ENCODE results near the gene RENBP.

Gene RENBP

DNA sequence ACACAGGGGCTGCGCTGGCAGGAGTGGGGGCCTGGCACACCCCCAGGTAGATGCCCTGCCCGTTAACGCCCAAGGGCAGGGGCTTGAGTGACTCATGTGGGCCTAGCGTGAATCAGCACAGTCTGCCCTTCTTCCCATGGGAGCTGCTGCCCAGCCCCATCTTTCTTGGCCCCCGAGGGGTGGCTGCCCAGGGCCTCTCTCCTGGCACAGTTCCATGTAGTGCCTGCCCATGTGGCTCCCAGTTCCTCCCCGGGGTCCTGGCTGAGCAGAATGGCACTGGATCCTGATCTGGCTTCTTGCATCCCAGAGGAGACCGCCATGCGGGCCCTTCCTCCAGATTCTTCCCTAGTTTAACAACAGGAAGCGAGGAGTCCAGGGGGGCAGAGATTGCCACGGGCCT, 42.1 kb downstream of the RENBP start:
- H3K4me3 ChIP-seq (ENCODE audit: low read depth, low read length): no peak overlapping the region
- TF ChIP-seq, protein P1, sequence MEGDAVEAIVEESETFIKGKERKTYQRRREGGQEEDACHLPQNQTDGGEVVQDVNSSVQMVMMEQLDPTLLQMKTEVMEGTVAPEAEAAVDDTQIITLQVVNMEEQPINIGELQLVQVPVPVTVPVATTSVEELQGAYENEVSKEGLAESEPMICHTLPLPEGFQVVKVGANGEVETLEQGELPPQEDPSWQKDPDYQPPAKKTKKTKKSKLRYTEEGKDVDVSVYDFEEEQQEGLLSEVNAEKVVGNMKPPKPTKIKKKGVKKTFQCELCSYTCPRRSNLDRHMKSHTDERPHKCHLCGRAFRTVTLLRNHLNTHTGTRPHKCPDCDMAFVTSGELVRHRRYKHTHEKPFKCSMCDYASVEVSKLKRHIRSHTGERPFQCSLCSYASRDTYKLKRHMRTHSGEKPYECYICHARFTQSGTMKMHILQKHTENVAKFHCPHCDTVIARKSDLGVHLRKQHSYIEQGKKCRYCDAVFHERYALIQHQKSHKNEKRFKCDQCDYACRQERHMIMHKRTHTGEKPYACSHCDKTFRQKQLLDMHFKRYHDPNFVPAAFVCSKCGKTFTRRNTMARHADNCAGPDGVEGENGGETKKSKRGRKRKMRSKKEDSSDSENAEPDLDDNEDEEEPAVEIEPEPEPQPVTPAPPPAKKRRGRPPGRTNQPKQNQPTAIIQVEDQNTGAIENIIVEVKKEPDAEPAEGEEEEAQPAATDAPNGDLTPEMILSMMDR (IDR thresholded peaks at IDR 0.05; ENCODE audit: borderline replicate concordance, insufficient read depth, low read depth, low read length): no peak

GRCh38 chrX:153901753-153902140, 42.7 kb downstream of the RENBP start:
- no peak overlapping the region for H3K4me3 ChIP-seq (ENCODE audit: low read depth, low read length)

GRCh38 chrX:153900831-153901752, 43.4 kb downstream of the RENBP start:
- no peak overlapping the region for H3K4me3 ChIP-seq (ENCODE audit: low read depth, low read length)
- TF ChIP-seq, protein P1 (IDR thresholded peaks at IDR 0.05; ENCODE audit: borderline replicate concordance, insufficient read depth, low read depth, low read length): no peak

More at GRCh38 chrX:153901753-153902140, 42.7 kb downstream of the RENBP start:
- TF ChIP-seq, protein P1 (IDR thresholded peaks at IDR 0.05; ENCODE audit: borderline replicate concordance, insufficient read depth, low read depth, low read length): no peak

- no peak overlapping the region for H3K4me3 ChIP-seq (ENCODE audit: low read depth, low read length)
- TF ChIP-seq, protein P1 (IDR thresholded peaks at IDR 0.05; ENCODE audit: borderline replicate concordance, insufficient read depth, low read depth, low read length): no peak
Observed at GRCh38 chrX:153897899-153898298, 46.5 kb downstream of the RENBP start.

DNA sequence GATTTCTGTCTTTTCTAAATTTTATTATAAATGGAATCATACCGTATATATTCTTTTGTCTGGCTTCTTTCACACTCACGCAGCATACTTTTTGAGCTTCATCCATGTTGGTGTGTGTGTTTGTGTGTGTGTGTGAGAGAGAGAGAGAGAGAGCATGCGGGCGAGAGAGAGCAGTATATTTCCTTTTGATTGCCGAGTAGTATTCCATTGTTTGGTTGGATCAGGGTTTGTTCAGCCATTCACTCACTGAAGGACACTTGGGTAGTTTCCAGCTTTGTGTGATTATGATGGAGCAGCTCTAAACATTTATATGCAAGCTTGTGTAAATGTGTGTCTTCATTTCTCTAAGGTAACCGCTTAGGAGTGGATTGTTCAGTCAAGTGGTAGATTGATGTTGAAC, 55.3 kb downstream of the RENBP start:
- TF ChIP-seq, protein P1 (IDR thresholded peaks at IDR 0.05; ENCODE audit: borderline replicate concordance, insufficient read depth, low read depth, low read length): no peak
- H3K4me3 ChIP-seq (ENCODE audit: low read depth, low read length): no peak overlapping the region

- TF ChIP-seq, protein P1 (IDR thresholded peaks at IDR 0.05; ENCODE audit: borderline replicate concordance, insufficient read depth, low read depth, low read length): no peak
- H3K4me3 ChIP-seq (ENCODE audit: low read depth, low read length): no peak overlapping the region
Observed at GRCh38 chrX:153888344-153888743, 56.1 kb downstream of the RENBP start.

DNA sequence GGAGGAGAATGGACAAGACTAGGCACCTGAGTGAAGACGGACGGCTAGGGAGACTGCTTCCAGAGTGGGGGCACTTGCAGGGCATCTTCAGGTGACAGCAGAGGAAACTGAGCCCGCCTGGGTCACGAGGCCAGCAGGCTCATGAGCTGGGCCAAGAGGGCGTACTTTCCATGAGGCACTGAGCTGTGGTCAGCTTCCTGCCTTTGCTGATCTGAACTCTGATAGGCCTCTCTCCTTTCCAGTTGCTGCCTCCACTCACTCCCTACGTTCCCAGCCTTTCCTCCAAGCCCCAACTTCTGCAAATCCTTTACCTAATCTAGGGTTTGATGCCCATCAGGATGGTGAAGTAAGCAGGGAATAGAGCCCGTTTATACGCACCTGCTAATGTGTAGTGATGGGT, 57.1 kb downstream of the RENBP start:
- no peak overlapping the region for H3K4me3 ChIP-seq (ENCODE audit: low read depth, low read length)
- TF ChIP-seq, protein P1 (IDR thresholded peaks at IDR 0.05; ENCODE audit: borderline replicate concordance, insufficient read depth, low read depth, low read length): no peak
